GM18507 (cell line): ENCODE data around the gene IL12B.

Source experiments
- DNase-seq: peaks from one replicate; pipeline ENCODE4 v3.0.0; 2011; ENCODE audit warnings: low read depth; ENCODE audit not compliant: insufficient read length; ENCODE audit errors: extremely low spot score
- FAIRE-seq: peaks from 2 replicates; lab custom pipeline; 2011; peaks lifted over from hg19 to GRCh38; lab: Jason Lieb, UNC

Gene IL12B

GRCh38 chr5:159336586-159336985 is 6.3 kb upstream of the IL12B start:
- DNase-seq (no peak), FAIRE-seq (no peak)

GRCh38 chr5:159333545-159333925 is 3.2 kb upstream of the IL12B start:
- DNase-seq (no peak), FAIRE-seq (no peak)

- FAIRE-seq (peak; percentile 68), DNase-seq (no peak)
Measured at GRCh38 chr5:159332800-159333544, 2.7 kb upstream of the IL12B start.

- DNase-seq (peak; percentile 44), FAIRE-seq (peak; percentile 67)
Measured at GRCh38 chr5:159331093-159331973, 1.0 kb upstream of the IL12B start.

GRCh38 chr5:159324986-159325385 is 5.3 kb downstream of the IL12B start:
- FAIRE-seq = no peak
- no peak for DNase-seq

- DNase-seq (no peak), FAIRE-seq (no peak)
Measured at GRCh38 chr5:159324102-159324755, 6.1 kb downstream of the IL12B start.

- DNase-seq = no peak
- FAIRE-seq = peak; percentile 65
Measured at GRCh38 chr5:159322180-159322579, 8.1 kb downstream of the IL12B start.

- no peak for DNase-seq
- FAIRE-seq = no peak
Measured at GRCh38 chr5:159319832-159320231, 10.5 kb downstream of the IL12B start.

- FAIRE-seq (no peak), DNase-seq (no peak)
Measured at GRCh38 chr5:159319363-159319762, 10.9 kb downstream of the IL12B start.

- no peak for FAIRE-seq
- no peak for DNase-seq
Measured at GRCh38 chr5:159318448-159318847, 11.8 kb downstream of the IL12B start.

- DNase-seq (no peak), FAIRE-seq (no peak)
Measured at GRCh38 chr5:159317849-159318248, 12.4 kb downstream of the IL12B start.

GRCh38 chr5:159316519-159317383 is 13.5 kb downstream of the IL12B start:
- peak; percentile 84 for FAIRE-seq
- no peak for DNase-seq

GRCh38 chr5:159313197-159313596 is 17.1 kb downstream of the IL12B start:
- FAIRE-seq (no peak), DNase-seq (no peak)

- DNase-seq (no peak), FAIRE-seq (no peak)
Measured at GRCh38 chr5:159311063-159311462, 19.2 kb downstream of the IL12B start.

- DNase-seq = no peak
Measured at GRCh38 chr5:159310511-159310910, 19.8 kb downstream of the IL12B start.

GRCh38 chr5:159309689-159310433 is 20.4 kb downstream of the IL12B start:
- no peak for DNase-seq
- no peak for FAIRE-seq

More at GRCh38 chr5:159310511-159310910, 19.8 kb downstream of the IL12B start:
- FAIRE-seq = no peak

GRCh38 chr5:159304961-159305595 is 25.2 kb downstream of the IL12B start:
- no peak for FAIRE-seq

GRCh38 chr5:159303286-159303685 is 27.0 kb downstream of the IL12B start:
- DNase-seq (no peak), FAIRE-seq (no peak)

More at GRCh38 chr5:159304961-159305595, 25.2 kb downstream of the IL12B start:
- no peak for DNase-seq
